Colonic mucosa (tissue), 4 donors: ENCODE data around the gene MGA. TPM values are rescaled to one million over a fixed set of nuclear protein-coding genes. Genes with fewer than 3 reads are reported as not detected.

Source experiments
- DNase-seq: peaks from one replicate; pipeline ENCODE4 v3.0.0-alpha.2; 2020
- H3K27ac ChIP-seq: fragments of 200-600 bp; one replicate; pipeline ENCODE4 v1.8.0; 2021
- H3K27me3 ChIP-seq: fragments of 200-600 bp; one replicate; pipeline ENCODE4 v1.8.0; 2021
- H3K36me3 ChIP-seq: fragments of 200-600 bp; one replicate; pipeline ENCODE4 v1.8.0; 2021
- H3K4me1 ChIP-seq: fragments of 200-600 bp; one replicate; pipeline ENCODE4 v1.8.0; 2021; ENCODE audit warnings: mild to moderate bottlenecking
- H3K4me3 ChIP-seq: fragments of 200-600 bp; one replicate; pipeline ENCODE4 v1.8.0; 2021
- H3K9ac ChIP-seq, 2 donors: one replicate each; pipeline ENCODE4 v1.7.0; 2013; ENCODE audit warnings: control low read depth in 2 of 2, low read depth in 2 of 2, low read length in 2 of 2
- H3K9me3 ChIP-seq: fragments of 200-600 bp; one replicate; pipeline ENCODE4 v1.8.0; 2021
- intact Hi-C: fragments of 100-400 bp; cut with DNase I; formaldehyde crosslinking; loops from one replicate; pipeline ENCODE4 v1.14.1; 2022
- total RNA-seq, 2 donors: library from RNA; stranded (reverse); fragmentation: NEBNext Ultra II Directional in 1 of 2; extraction: Animal tissue kit (Norgen Biotek cat#: 25700) in 1 of 2; gene quantifications; one replicate each; pipeline ENCODE4 v1.2.1, GENCODE V29; 2021
- TF ChIP-seq, protein P1 (sequence below): fragments of 200-600 bp; IDR thresholded peaks from one replicate; pipeline ENCODE4 v1.8.0; 2022; ENCODE audit warnings: antibody characterized with exemption, mild to moderate bottlenecking
- donor health status: healthy.
- donor health status: DM: no; HTN: no; CAD: no.
- donor health status: DM: no; HTN: no; CAD: no.

The MGA gene
- total RNA-seq, 2 donors from 2014 or later: 21.8 to 25.8 TPM

DNA sequence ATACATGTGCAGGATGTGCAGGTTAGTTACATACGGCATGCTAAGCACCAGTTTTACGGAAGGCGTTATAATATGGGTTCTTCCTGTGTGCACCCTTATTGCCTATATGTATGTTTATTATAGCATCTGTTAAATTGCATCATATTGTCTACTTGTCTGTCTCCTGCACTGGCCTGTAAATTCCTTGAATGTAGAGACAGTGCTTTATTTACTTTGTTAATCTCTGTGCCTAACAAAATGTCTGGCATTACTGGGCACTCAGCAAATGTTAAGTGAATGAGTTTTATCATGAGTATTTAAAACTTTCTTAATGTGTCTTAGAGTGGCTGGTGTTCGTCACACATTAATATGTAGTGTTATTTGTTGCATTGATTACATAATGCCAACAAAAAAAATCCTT lies 23.8 kb downstream of the MGA start:
- H3K9ac ChIP-seq: no peak overlapping the region
- no peaks in the 10 kb centered on the region for H3K4me1 ChIP-seq
- H3K36me3 ChIP-seq: no peaks in the 10 kb centered on the region
- H3K27ac ChIP-seq: no peak overlapping the region
- TF ChIP-seq, protein P1, sequence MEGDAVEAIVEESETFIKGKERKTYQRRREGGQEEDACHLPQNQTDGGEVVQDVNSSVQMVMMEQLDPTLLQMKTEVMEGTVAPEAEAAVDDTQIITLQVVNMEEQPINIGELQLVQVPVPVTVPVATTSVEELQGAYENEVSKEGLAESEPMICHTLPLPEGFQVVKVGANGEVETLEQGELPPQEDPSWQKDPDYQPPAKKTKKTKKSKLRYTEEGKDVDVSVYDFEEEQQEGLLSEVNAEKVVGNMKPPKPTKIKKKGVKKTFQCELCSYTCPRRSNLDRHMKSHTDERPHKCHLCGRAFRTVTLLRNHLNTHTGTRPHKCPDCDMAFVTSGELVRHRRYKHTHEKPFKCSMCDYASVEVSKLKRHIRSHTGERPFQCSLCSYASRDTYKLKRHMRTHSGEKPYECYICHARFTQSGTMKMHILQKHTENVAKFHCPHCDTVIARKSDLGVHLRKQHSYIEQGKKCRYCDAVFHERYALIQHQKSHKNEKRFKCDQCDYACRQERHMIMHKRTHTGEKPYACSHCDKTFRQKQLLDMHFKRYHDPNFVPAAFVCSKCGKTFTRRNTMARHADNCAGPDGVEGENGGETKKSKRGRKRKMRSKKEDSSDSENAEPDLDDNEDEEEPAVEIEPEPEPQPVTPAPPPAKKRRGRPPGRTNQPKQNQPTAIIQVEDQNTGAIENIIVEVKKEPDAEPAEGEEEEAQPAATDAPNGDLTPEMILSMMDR: no peak
- H3K27me3 ChIP-seq: no peaks in the 10 kb centered on the region
- intact Hi-C loops: no loop called here
- DNase-seq: no peak
- H3K4me3 ChIP-seq: no peak overlapping the region
- H3K9me3 ChIP-seq: no peaks in the 10 kb centered on the region

DNA sequence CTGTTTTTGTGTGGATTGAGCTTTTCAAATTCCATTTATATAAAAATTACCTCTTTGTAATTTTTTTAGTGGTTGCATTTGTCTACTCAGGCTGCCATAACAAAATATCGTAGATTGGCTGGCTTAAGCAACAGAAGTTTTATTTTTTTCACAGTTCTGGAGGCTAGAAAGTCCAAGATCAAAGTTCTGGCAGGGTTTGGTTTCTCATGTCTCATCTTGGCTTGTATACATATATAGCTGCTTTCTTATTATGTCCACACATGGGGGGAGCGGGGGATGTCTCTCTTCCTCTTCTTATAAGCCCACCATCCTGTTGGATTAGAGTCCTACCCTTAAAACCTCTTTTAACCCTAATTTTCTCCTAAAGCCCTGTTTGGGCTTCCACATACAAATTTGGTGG lies 28.5 kb downstream of the MGA start:
- TF ChIP-seq, protein P1: no peak
- DNase-seq: no peak
- Histone ChIP-seq H3K9me3 (no peaks in the 10 kb centered on the region), H3K4me1 (no peaks in the 10 kb centered on the region), H3K4me3 (no peak overlapping the region), H3K27me3 (no peaks in the 10 kb centered on the region), H3K36me3 (no peaks in the 10 kb centered on the region), H3K27ac (no peak overlapping the region), H3K9ac (no peak overlapping the region)
- intact Hi-C loops: no loop called here

DNA sequence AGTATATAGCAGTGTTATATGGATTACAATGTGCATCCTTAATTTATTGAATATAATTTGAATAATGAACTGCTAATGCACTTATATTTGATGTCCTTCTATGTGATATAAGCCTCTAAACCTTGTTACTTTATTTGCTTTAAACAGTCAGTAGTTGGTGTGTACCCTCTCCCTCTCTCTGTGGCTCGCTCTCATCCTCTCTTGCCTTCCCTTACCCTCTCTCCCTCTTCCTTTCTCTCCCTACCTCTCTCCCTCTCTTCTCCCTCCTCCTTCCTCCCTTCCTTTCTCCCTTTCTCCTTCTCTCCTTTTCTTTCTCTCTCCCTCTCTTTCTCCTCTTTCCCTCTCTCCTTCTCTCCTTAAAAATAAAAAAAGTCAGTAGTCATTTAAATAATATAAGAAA lies 28.9 kb downstream of the MGA start:
- no peaks in the 10 kb centered on the region for H3K4me1 ChIP-seq
- intact Hi-C loops: no loop called here
- DNase-seq: no peak
- no peak overlapping the region for H3K4me3 ChIP-seq
- no peaks in the 10 kb centered on the region for H3K36me3 ChIP-seq
- H3K27ac ChIP-seq: no peak overlapping the region
- H3K9me3 ChIP-seq: no peaks in the 10 kb centered on the region
- no peaks in the 10 kb centered on the region for H3K27me3 ChIP-seq
- no peak overlapping the region for H3K9ac ChIP-seq
- TF ChIP-seq, protein P1: no peak

DNA sequence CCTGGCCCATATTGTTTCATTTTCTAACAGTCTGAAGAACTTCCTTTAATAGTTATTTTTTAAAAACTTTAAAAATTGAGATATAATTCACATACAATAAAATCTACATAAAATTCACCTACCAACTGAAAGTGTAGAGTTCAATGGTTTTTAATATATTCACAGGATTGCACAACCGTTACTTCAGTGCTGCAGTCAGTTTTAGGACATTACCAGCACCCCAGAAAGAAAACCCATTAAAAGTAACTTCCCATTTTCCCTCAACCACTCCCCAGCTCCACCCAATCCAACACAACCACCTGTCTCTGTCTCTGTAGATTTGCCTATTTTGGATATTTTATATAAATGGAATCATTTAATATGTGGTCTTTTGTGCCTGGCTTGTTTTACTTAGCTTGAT lies 29.6 kb downstream of the MGA start:
- Histone ChIP-seq H3K4me3 (no peak overlapping the region), H3K27ac (no peak overlapping the region), H3K9me3 (no peaks in the 10 kb centered on the region), H3K9ac (no peak overlapping the region), H3K4me1 (no peaks in the 10 kb centered on the region), H3K27me3 (no peaks in the 10 kb centered on the region), H3K36me3 (no peaks in the 10 kb centered on the region)
- intact Hi-C loops: no loop called here
- TF ChIP-seq, protein P1: no peak
- no peak for DNase-seq

DNA sequence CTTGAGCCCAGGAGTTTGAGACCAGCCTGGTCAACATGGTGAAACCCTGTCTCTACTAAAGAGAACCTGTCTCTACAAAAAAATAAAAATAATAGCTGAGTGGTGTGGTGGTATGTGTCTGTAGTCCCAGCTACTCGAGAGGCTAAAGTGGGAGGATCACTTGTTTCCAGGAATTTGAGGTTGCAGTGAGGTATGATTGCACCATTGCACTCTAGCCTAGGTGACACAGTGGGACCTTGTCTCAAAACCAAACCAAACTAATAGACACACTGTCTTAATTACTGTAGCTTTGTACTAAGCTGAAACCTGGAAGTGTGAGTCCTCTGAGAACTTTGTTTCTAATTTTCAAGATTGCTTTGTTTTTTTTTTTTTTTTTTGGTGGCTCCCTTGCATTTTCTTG lies 30.4 kb downstream of the MGA start:
- no peak overlapping the region for H3K9ac ChIP-seq
- DNase-seq: no peak
- TF ChIP-seq, protein P1: no peak
- H3K36me3 ChIP-seq: no peaks in the 10 kb centered on the region
- no peak overlapping the region for H3K4me3 ChIP-seq
- H3K27ac ChIP-seq: no peak overlapping the region
- no peaks in the 10 kb centered on the region for H3K27me3 ChIP-seq
- intact Hi-C loops: no loop called here
- no peaks in the 10 kb centered on the region for H3K4me1 ChIP-seq
- H3K9me3 ChIP-seq: no peaks in the 10 kb centered on the region

DNA sequence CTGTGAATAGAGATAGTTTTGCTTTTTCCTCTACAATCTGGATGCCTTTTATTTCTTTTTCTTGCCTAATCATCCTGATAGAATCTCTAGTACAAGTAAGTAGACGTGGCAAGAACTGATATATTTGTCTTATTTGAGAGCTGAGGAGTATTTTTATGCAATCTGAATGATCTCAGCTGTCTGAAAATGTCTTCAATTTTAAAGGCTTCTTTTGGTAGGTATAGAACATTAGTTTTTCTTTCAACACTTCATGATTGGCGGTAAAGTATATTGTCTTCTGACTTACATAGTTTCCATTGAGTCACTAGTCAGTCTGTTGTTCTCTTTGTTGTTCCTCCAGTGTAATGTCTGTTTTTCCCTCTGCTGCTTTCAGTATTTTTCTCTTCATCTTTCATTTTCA lies 31.3 kb downstream of the MGA start:
- Histone ChIP-seq H3K27me3 (no peaks in the 10 kb centered on the region), H3K36me3 (no peaks in the 10 kb centered on the region), H3K4me1 (no peaks in the 10 kb centered on the region), H3K9ac (no peak overlapping the region), H3K27ac (no peak overlapping the region), H3K9me3 (no peaks in the 10 kb centered on the region), H3K4me3 (no peak overlapping the region)
- intact Hi-C loops: no loop called here
- TF ChIP-seq, protein P1: no peak
- DNase-seq: no peak
